Dedifferentiated amniotic fluid mesenchymal stem cell (primary cell): ENCODE measurements around the gene HERPUD2.
"Not testable (repeated sequence)": the region's sequence is repeated elsewhere in the genome, so short reads cannot be mapped to it uniquely, and the experiment has no call there.

ENCODE experiments used
- DNase-seq: peaks from one replicate; pipeline ENCODE4 v3.0.0-alpha.2; 2016; ENCODE audit errors: extremely low spot score

The HERPUD2 gene

DNA sequence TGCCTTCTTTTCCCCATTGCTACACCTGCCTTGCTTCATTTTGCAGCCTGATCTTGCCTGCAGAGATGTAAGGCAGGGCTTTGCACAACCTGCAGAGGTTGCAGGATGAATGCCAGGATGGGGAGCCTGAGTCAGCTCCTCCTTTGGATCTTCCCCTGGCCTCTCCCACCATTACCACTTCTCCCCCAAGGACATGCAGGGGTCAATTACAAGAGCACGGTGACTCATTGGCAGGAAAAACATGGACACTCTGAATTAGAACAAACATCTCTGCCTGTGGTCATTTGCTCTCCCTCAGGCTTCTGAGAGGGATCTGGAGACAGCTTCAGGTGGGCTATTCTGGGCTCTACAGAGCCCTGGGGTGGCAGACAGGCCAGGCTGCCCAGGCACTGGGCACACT lies 89.2 kb downstream of the HERPUD2 start:
- DNase-seq = no peak

DNA sequence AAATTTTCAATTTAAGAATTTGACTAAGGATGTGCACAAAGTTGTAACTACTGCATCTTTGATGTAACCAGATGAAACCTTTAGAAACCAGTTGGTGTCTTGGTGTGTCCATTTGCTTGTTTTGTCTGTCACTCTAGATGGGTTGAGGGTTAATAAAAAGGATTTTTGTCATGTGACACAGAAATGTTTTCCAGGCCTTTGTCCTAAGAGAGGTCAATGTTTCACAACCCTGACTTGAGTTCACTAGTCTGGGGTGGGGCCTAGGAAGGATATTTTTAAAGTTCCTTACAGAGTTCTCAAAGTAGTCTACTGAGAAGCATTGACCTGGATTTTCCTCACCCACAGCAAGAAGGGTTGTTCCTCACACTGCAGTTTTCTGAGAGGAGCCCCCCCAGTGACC lies 90.3 kb downstream of the HERPUD2 start:
- no peak for DNase-seq

DNA sequence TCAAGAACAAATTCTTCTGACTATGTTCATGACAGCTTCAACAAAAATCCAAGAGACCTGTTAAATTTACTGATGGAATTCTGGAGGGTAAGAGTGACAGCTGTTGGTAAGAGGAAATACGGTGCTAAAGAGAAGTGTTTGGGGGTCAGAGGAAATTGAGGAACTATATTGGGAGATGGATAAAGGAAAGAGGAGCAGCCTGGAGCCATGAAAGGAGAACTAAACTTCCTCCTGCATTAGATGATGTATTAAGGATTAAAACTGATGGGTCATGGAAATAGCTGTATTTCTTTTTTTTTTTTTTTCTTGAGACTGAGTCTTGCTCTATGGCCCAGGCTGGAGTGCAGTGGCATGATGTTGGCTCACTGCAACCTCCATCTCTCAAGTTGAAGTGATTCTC lies 95.3 kb downstream of the HERPUD2 start:
- no peak for DNase-seq

DNA sequence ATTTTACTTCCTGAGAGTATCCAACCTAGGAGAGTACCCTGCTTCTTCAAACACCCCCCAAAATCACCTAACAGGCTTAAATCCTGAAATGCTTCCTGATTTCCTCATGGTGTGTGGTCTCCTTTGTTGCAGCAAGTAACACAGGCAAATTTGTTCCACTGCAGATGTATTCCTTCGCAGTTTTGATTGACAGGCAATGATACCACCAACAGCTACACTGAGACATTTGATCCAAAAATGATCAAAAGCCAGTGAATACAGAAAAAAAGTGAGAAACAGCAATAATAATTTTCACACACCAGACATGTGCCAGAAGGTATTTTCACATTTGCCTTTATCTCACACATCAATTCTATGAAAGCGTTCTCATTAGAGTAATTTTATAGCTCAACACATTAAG lies 95.9 kb downstream of the HERPUD2 start:
- DNase-seq = no peak

DNA sequence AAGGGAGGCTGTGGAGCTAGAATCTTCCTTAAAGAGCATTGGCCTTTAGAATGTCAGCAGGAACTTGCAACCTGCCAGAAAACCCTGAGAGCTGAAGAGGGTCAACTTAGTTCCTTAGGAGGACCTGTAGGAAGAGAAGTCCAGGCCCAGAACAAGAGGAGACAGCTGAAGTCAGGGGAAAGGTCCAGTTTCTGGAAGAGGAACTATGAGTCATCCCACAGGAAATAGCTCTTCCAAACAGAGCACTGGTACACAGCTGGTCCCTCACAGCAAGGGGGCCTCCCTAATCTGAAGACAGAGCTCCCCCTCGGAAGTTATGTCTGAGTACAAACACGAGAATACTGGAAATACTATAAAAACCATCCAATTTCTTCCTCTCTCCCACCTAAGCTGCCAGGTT lies 98.9 kb downstream of the HERPUD2 start:
- no peak for DNase-seq

DNA sequence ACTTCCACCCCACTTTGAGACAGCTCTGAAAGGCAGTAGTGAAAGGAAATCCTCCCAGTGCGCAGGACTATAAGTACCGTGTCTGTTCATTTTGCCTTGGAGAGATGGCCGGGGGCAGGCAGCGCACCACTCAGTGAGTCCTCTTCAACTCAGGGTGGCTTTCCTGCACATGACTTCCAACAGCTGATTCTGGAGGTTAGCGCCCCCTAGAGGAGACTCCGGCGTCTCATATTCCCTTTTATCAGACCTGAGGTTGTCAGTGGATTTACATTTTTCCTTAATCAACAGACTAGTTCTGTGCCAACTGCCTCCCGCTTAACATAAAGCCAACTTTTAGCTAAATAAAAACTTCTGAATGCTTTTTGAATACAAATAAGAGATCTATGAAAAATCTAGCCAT lies 101.0 kb downstream of the HERPUD2 start:
- DNase-seq = no peak

DNA sequence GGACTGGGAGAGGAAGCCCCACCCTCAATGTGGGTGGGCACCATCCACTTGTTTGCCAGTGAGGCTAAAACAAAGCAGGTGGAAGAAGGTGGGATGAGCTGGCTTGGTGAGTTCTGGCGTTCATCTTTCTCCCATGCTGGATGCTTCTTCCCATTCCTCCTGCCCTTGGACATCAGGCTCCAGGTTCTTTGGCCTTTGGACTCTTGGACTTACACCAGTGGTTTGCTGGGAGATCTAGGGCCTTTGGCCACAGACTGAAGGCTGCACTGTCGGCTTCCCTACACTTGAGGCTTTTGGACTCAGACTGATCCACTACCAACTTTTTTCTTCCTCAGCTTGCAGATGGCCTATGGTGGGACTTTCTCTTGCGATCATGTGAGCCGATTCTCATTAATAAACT lies 106.3 kb downstream of the HERPUD2 start:
- DNase-seq = no peak

DNA sequence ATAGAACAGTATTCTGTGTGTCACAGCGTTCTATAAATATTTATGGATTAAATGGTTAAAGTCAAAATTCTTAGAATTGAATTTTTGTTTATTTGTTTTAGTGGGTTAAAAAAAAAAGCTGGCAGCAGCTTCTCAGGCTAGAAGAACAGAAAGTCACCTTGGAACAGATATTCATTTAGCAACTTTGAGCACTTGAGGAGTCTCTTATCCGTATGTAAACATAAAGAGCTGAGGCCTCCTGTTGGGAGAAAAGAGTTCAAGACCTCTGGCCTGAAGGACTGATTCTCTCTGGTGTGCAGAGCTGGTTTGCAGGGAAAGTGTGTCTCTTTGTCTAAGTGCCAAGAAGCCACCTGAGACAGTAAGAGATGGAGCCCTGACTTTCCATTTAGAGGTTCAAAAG lies 109.9 kb downstream of the HERPUD2 start:
- no peak for DNase-seq

DNA sequence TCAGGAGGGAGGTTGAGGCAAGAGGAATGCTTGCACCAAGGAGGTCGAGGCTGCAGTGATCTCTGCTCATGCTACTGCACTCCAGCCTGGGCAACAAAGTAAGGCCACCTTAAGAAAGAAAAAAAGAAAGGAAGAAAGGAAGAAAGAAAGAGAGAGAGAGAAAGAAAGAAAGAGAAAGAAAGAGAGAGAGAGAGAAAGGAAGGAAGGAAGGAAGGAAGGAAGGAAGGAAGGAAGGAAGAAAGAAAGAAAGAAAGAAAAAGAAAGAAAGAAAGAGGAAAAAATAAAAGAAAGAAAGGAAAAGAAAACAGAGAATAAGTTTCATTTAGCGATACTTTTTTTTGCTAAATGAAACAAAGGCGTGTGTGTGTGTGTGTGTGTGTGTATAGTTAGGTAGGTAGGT lies 110.4 kb downstream of the HERPUD2 start:
- DNase-seq = not testable (repeated sequence)
